Ammon's horn (tissue), 1 donor: ENCODE data around the gene POLD4.

ENCODE experiments used
- DNase-seq: peaks from one replicate; pipeline ENCODE4 v3.0.0-alpha.2; 2016; ENCODE audit warnings: low spot score

POLD4 gene

DNA sequence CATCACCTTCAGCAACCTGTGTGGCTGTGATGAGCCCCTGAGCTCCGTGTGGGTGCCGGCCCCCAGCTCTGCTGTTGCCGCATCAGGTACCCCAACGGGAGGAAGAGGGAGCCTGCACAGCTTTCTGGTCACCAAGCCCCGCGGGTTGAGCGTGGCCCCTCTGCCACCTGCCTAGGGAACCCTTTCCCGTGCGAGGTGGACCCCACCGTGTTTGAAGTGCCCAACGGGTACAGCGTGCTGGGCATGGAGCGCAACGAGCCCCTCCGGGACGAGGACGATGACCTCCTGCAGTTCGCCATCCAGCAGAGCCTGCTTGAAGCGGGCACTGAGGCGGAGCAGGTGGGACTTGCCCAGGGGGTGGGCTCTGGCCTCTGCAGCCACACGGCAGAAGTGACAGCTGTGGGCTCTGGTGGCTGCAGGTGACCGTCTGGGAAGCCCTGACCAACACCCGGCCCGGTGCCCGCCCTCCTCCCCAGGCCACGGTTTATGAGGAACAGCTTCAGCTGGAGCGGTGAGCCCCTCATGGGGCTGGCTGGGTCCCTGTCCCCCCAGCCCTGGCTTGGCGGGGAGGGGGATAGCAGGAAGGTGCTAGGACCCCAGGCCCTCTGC is 51.9 kb downstream of the POLD4 start:
- no peak for DNase-seq
